Upper lobe of right lung (tissue), 1 donor: Measurements from ENCODE around the gene CCDC13. TPM values are rescaled to one million over a fixed set of nuclear protein-coding genes. Genes with fewer than 3 reads are reported as not detected.
"Not testable (repeated sequence)": the region's sequence is repeated elsewhere in the genome, so short reads cannot be mapped to it uniquely, and the experiment has no call there.

Experiments used
- ATAC-seq: fragments of 200-7000 bp; cut with Tn5 transposase; one replicate; pipeline ENCODE4 v1.9.1; 2020; ENCODE audit warnings: mild to moderate bottlenecking, moderate library complexity
- DNase-seq: peaks from one replicate; pipeline ENCODE4 v3.0.0-alpha.2; 2020
- H3K27ac ChIP-seq: fragments of 200-600 bp; one replicate; pipeline ENCODE4 v1.8.0; 2022
- H3K27me3 ChIP-seq: fragments of 200-600 bp; one replicate; pipeline ENCODE4 v1.8.0; 2022; ENCODE audit warnings: mild to moderate bottlenecking
- H3K36me3 ChIP-seq: fragments of 200-600 bp; one replicate; pipeline ENCODE4 v1.8.0; 2022
- H3K4me1 ChIP-seq: fragments of 200-600 bp; one replicate; pipeline ENCODE4 v1.8.0; 2022
- H3K4me3 ChIP-seq: fragments of 200-600 bp; one replicate; pipeline ENCODE4 v1.8.0; 2022; ENCODE audit warnings: mild to moderate bottlenecking
- H3K9me3 ChIP-seq: fragments of 200-600 bp; one replicate; pipeline ENCODE4 v1.8.0; 2022
- CTCF ChIP-seq: fragments of 200-600 bp; IDR thresholded peaks from one replicate; pipeline ENCODE4 v1.8.0; 2022; ENCODE audit warnings: antibody characterized with exemption
- intact Hi-C: fragments of 100-400 bp; cut with DNase I; formaldehyde crosslinking; loops from one replicate; pipeline ENCODE4 v1.11.0; 2022
- total RNA-seq: library from RNA; stranded (reverse); fragmentation: NEBNext Ultra II Directional; extraction: Animal tissue kit (Norgen Biotek cat#: 25700); gene quantifications from one replicate; pipeline ENCODE4 v1.2.1, GENCODE V29; 2021
- donor health status: DM: no; HTN: yes; CAD: no; lungs with severe emphysema.

The CCDC13 gene
- total RNA-seq, 1 donor from 2014 or later = 0.87 TPM

DNA sequence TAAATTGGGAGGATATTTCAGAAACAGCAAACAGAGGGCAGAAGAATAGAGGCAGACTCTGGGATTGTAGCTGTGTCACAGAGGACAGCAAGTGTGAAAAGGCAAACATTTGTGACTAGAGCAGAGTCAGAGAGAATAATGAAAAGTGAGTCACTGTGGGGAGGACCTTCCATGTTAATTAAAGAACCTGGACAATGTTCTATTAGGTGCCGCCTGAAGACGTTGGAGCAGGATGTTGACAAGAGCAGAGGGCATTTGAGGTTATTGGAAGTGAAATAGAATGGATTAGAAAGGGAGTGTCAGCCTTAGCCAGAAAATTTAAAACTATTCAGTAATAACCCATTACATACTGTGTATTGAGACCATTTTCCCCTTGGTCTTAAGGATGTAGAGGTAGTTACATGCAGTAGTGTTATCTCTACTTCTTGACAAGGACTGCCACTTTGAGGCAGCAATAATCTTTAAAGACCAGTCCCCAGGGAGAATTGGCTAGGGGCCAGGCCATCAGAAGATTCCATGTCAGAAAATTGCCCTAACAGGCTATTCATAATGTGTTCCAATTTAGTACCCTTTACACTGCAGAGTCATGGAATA lies 42.0 kb upstream of the CCDC13 start:
- Histone ChIP-seq H3K9me3 (no peaks in the 10 kb centered on the region), H3K27me3 (no peaks in the 10 kb centered on the region), H3K36me3 (no peaks in the 10 kb centered on the region), H3K4me1 (peaks cover 3% of the 10 kb centered on the region), H3K27ac (no peak overlapping the region), H3K4me3 (no peak overlapping the region)
- ATAC-seq (no peak), DNase-seq (no peak)
- intact Hi-C loops = no loop called here
- TF ChIP-seq CTCF = no peak

DNA sequence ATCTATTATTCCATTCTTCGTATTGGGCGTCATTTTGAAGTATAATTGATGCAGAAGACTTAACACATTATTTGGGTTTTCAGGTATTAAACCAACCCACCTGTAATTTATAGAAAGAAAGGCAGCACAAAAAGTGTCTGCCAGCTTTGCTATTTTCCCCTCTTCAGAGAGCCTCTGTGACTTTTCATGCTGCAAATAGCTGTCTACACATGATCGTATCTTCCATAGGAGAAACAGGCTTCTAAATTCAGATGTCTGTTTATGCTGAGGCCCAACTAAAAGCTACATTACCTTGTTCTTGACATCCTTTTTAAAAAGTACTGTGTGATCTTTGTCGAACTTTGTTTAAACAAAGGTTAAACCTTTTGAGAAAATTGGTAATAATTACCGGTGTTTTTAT lies 41.2 kb upstream of the CCDC13 start:
- no peak overlapping the region for H3K27ac ChIP-seq

GRCh38 chr3:42811118-42811883 lies 38.2 kb upstream of the CCDC13 start:
- H3K4me1 ChIP-seq, H3K27ac ChIP-seq, ATAC-seq, DNase-seq, intact Hi-C loops, H3K4me3 ChIP-seq, H3K36me3 ChIP-seq, H3K27me3 ChIP-seq, H3K9me3 ChIP-seq: not testable (repeated sequence)

More for the DNA sequence above, 41.2 kb upstream of the CCDC13 start:
- no peaks in the 10 kb centered on the region for H3K9me3 ChIP-seq
- intact Hi-C loops = no loop called here
- H3K27me3 ChIP-seq = no peaks in the 10 kb centered on the region
- ATAC-seq = no peak
- H3K4me3 ChIP-seq = no peak overlapping the region
- no peaks in the 10 kb centered on the region for H3K4me1 ChIP-seq
- no peaks in the 10 kb centered on the region for H3K36me3 ChIP-seq
- TF ChIP-seq CTCF = no peak
- DNase-seq = no peak

DNA sequence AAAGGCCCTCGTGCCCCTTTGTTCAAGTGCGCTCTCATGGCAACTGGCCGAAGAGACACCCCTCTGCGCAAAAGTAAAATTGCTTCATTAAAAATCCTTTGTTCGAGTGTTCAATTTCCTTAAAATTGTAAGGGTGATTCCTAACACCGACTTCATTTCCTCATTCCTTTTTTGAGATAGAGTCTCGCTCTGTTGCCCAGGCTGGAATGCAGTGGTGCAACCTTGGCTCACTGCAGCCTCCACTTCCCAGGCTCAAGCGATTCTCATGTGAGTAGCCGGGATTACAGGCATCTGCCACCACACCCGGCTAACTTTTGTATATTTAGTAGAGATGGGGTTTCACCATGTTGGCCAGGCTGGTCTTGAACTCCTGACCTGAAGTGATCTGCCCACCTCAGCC lies 37.7 kb upstream of the CCDC13 start:
- ATAC-seq, H3K9me3 ChIP-seq, H3K27ac ChIP-seq, H3K36me3 ChIP-seq, DNase-seq, H3K4me1 ChIP-seq, intact Hi-C loops, H3K4me3 ChIP-seq, H3K27me3 ChIP-seq: not testable (repeated sequence)

GRCh38 chr3:42809202-42809601 lies 36.1 kb upstream of the CCDC13 start, which contains the start of gene ACKR2:
Gene ACKR2 (plus strand): TSS chr3:42809445. CDS start chr3:42864503, 55,058 bp downstream.
- H3K4me1 ChIP-seq = peaks cover 6% of the 10 kb centered on the region
- H3K36me3 ChIP-seq = no peaks in the 10 kb centered on the region
- TF ChIP-seq CTCF = no peak
- ATAC-seq (no peak), DNase-seq (no peak)
- no peaks in the 10 kb centered on the region for H3K9me3 ChIP-seq
- no peak within 1 kb of the TSS for H3K4me3 ChIP-seq
- intact Hi-C loops = no loop called here
- H3K27me3 ChIP-seq = no peaks in the 10 kb centered on the region
- H3K27ac ChIP-seq = no peak within 1 kb of the TSS

DNA sequence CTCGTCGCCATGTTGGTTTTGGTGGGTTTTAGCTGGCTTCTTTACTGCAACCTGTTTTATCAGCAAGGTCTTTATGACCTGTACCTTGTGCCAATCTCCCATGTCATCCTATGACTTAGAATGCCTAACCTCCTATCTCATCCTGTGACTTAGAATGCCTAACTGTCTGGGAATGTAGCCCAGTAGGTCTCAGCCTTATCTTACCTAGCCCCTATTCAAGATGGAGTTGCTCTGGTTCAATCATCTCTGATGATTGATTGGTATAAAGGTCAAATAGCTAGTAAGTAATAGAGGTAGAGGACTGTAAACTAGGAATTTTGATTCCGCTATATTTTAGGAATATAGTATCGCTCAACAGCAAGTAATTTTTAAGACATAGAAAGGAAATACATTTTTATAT lies 34.9 kb upstream of the CCDC13 start:
- TF ChIP-seq CTCF = no peak
- no peak overlapping the region for H3K4me3 ChIP-seq
- H3K27ac ChIP-seq = no peak overlapping the region
- ATAC-seq = no peak
- H3K36me3 ChIP-seq = no peaks in the 10 kb centered on the region
- no peaks in the 10 kb centered on the region for H3K9me3 ChIP-seq
- H3K27me3 ChIP-seq = no peaks in the 10 kb centered on the region
- intact Hi-C loops = no loop called here
- peaks cover 10% of the 10 kb centered on the region for H3K4me1 ChIP-seq
- DNase-seq = no peak
